Measurements from ENCODE around the gene TERB1. TPM values are rescaled to one million over a fixed set of nuclear protein-coding genes. Genes with fewer than 3 reads are reported as not detected.
"Not testable (repeated sequence)": the region's sequence is repeated elsewhere in the genome, so short reads cannot be mapped to it uniquely, and the experiment has no call there.

The TERB1 gene
- total RNA-seq, 2 donors from 2014 or later = not detected

DNA sequence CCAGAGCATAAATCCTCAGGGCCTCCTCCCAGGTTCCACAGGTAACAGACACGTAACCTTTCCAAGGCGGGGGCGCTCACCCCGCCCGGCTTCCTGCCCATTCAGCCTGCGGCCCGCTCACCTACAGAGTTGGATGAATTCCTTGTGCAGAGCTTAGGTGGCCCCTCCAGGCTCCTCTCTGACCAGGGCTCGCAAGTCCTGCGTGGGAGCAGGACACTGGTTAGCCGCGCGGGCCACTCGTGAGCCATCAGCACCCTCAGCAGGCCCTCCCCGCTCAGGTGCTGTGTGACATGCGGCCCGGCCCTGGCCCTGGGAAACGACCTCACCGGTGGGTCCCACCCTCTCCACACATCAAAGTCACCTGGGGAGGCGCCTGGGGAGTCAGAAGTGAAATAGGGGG, 528 bp downstream of the TERB1 start:
- H3K27me3 ChIP-seq = no peaks in the 10 kb centered on the region
- no peaks in the 10 kb centered on the region for H3K9me3 ChIP-seq
- TF ChIP-seq CTCF (IDR thresholded peaks at IDR 0.05) = no peak
- H3K27ac ChIP-seq = no peak overlapping the region
- H3K36me3 ChIP-seq = peaks cover 45% of the 10 kb centered on the region
- H3K4me1 ChIP-seq = no peaks in the 10 kb centered on the region
- no peak for DNase-seq (ENCODE audit: low spot score)
- no peak overlapping the region for H3K4me3 ChIP-seq

DNA sequence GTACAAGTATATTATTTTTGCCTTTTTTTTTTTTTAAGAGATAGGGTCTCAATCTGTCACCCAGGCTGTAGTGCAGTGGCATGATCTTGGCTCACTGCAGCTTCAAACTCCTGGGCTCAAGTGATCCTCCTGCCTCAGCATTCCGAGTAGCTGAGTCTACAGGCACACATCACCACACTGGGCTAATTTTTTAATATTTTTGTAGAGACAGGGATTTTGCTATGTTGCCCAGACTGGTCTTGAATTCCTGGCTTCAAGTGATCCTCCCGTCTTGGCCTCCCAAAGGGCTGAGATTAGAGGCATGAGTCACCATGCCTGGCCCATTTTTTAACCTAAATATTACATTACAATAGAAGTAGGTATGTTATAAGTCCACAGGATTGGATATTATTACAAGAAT, 3.2 kb downstream of the TERB1 start:
- H3K27me3 ChIP-seq = no peaks in the 10 kb centered on the region
- H3K4me1 ChIP-seq = no peaks in the 10 kb centered on the region
- H3K36me3 ChIP-seq = peaks cover 20% of the 10 kb centered on the region
- no peak overlapping the region for H3K27ac ChIP-seq
- TF ChIP-seq CTCF (IDR thresholded peaks at IDR 0.05) = no peak
- DNase-seq (ENCODE audit: low spot score) = no peak
- H3K9me3 ChIP-seq = no peaks in the 10 kb centered on the region
- H3K4me3 ChIP-seq = no peak overlapping the region

GRCh38 chr16:66793984-66794383, 7.4 kb downstream of the TERB1 start:
- not testable (repeated sequence) for H3K9me3 ChIP-seq; H3K27ac ChIP-seq; H3K27me3 ChIP-seq; DNase-seq (ENCODE audit: low spot score); H3K36me3 ChIP-seq; H3K4me1 ChIP-seq; H3K4me3 ChIP-seq

DNA sequence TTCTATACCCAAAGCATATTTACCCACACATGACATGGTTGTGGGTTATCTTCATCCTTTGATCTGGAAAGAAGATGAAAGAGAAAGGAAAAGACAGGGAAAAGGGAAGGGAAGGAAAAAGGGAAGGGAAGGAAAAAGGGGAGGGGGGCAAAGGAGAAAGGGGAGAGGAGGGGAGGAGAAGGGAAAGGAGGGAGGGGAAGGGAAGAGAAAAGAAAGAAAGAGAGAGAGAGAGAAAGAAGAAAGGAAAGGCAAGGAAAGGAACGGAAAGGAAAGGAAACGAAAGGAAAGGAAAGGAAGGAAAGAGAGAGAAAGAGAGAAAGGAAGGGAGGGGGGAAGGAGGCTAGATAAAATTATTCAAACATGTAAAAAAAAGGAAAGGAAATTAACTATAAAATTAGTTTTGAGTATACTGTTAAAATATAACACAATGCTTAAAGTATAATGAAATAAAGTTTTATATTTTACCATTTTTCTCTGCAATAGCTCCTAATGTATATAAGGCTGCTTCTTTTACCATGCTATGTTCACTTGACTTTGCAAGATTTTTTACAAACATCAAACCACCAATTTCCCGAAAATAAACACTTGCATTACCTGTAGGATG, 11.2 kb downstream of the TERB1 start:
- Histone ChIP-seq H3K9me3 (no peaks in the 10 kb centered on the region), H3K4me3 (no peak overlapping the region), H3K27me3 (no peaks in the 10 kb centered on the region), H3K36me3 (no peaks in the 10 kb centered on the region), H3K4me1 (no peaks in the 10 kb centered on the region), H3K27ac (no peak overlapping the region)
- DNase-seq (ENCODE audit: low spot score) = no peak
- TF ChIP-seq CTCF (IDR thresholded peaks at IDR 0.05) = no peak

DNA sequence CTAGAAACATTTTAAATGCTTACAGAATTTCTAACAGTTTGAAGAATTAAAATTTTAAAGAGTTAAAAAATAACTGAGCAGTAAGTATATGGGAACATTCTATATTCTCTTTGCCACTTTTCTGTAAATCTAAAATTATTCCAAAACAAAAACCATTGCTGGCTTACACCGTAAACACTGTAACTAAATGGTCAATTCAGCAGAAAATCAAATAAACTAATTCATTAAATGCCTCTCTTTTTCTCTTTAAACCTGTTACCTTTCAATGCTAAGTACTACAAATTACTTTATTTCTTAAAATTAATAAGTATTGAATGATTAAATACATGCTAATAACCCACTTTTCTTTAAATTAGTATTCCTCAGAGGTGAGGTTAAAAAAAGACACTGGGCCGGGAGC, 14.0 kb downstream of the TERB1 start:
- TF ChIP-seq CTCF (IDR thresholded peaks at IDR 0.05) = no peak
- Histone ChIP-seq H3K36me3 (no peaks in the 10 kb centered on the region), H3K4me1 (no peaks in the 10 kb centered on the region), H3K9me3 (no peaks in the 10 kb centered on the region), H3K27me3 (no peaks in the 10 kb centered on the region), H3K27ac (no peak overlapping the region), H3K4me3 (no peak overlapping the region)
- no peak for DNase-seq (ENCODE audit: low spot score)

DNA sequence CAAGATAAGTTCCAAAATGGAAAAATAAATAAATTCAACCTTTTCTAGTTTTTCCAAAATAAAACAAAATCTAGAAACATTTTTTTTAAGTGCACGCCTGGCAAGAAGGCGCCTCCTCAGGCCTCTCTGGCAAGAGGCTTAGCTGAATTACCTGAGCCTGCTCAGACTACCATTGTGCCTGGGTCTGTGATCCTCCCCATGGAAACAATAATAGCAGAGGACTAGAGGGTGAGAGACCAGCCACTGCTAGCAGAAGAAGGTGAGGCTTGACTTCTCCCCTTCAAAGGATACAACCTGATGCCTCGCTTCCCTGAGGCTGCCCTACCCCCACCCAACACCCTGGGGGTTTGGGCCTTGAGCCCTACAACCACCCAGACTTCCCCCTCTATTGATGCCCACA, 14.8 kb downstream of the TERB1 start:
- no peaks in the 10 kb centered on the region for H3K36me3 ChIP-seq
- TF ChIP-seq CTCF (IDR thresholded peaks at IDR 0.05) = no peak
- H3K4me3 ChIP-seq = no peak overlapping the region
- DNase-seq (ENCODE audit: low spot score) = no peak
- H3K9me3 ChIP-seq = no peaks in the 10 kb centered on the region
- no peak overlapping the region for H3K27ac ChIP-seq
- no peaks in the 10 kb centered on the region for H3K27me3 ChIP-seq
- H3K4me1 ChIP-seq = no peaks in the 10 kb centered on the region
